BLaER1 treated with 17β-estradiol and CSF1 and Interleukin-3, amounts not matched to agents 10 nM and 100 nM (cell line): ENCODE results near the gene IRX6.

ENCODE experiments used
- H3K27ac ChIP-seq, 11 experiments: shearing (Covaris generic); formaldehyde crosslinking; 2 replicates each; pipeline ENCODE4 v1.8.1; 2022
- H3K27me3 ChIP-seq, 11 experiments: shearing (Covaris generic); formaldehyde crosslinking; 2 replicates each; pipeline ENCODE4 v1.8.1; 2022
- H3K36me3 ChIP-seq, 11 experiments: shearing (Covaris generic); formaldehyde crosslinking; 2 replicates each; pipeline ENCODE4 v1.8.1; 2022
- H3K4me1 ChIP-seq, 10 experiments: shearing (Covaris generic); formaldehyde crosslinking; 2 replicates each; pipeline ENCODE4 v1.8.1; 2022
- H3K4me2 ChIP-seq, 11 experiments: shearing (Covaris generic); formaldehyde crosslinking; 2 replicates each; pipeline ENCODE4 v1.8.1; 2022
- H3K4me3 ChIP-seq, 10 experiments: shearing (Covaris generic); formaldehyde crosslinking; 2 replicates each; pipeline ENCODE4 v1.8.1; 2022
- H3K9ac ChIP-seq, 11 experiments: shearing (Covaris generic); formaldehyde crosslinking; 2 replicates each; pipeline ENCODE4 v1.8.1; 2022
- H3K9me3 ChIP-seq, 11 experiments: shearing (Covaris generic); formaldehyde crosslinking; replicated peaks in 1 of 11; 2 replicates each; pipeline ENCODE4 v1.8.1; 2022
- H4K20me1 ChIP-seq, 11 experiments: shearing (Covaris generic); formaldehyde crosslinking; 2 replicates each; pipeline ENCODE4 v1.8.1; 2022
- Cebpa-rat ChIP-seq, 11 experiments: shearing (Covaris generic); IDR thresholded peaks; 2 replicates each; pipeline ENCODE4 v1.8.1; 2022

Gene IRX6

GRCh38 chr16:55341681-55342080, 17.7 kb downstream of the IRX6 start:
- H3K9ac ChIP-seq: no peak overlapping the region
- H3K27ac ChIP-seq: no peak overlapping the region
- H3K4me1 ChIP-seq: peaks cover 0 to 34% (median 7%) of the 10 kb centered on the region in 10 experiments; a peak in 15 of 20 replicates
- no peaks in the 10 kb centered on the region for H3K36me3 ChIP-seq
- H3K4me2 ChIP-seq: no peak overlapping the region
- H3K4me3 ChIP-seq: no peak overlapping the region
- TF ChIP-seq Cebpa-rat (IDR thresholded peaks at IDR 0.05): no peak
- no peaks in the 10 kb centered on the region for H3K27me3 ChIP-seq
- no peaks in the 10 kb centered on the region for H4K20me1 ChIP-seq
- H3K9me3 ChIP-seq: peaks cover 0 to 9% (median 0%) of the 10 kb centered on the region in 11 experiments; a peak in 1 of 22 replicates

DNA sequence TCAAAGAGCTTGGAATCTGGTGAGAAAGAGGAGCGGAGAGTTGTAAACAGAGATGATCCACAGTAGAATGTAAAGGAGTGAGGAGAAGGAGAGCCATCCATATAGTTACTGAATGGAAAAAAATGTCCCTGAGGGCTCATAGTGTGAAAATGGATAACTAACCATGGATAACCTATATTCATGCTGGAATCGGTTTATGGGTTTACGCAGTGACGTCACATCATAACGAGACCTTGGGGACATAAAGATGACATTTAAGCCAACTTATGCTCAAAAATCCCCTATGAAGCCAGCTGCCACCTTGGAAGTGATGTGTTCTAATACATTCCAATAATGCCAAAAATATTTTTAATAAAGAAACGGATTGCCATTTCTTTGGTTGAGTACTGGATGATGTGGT, 22.5 kb downstream of the IRX6 start:
- Histone ChIP-seq H3K27me3 (no peaks in the 10 kb centered on the region), H3K4me2 (peak overlapping the region in 7 of 11 experiments; percentile 25 to 62 (median 44); a peak in 13 of 22 replicates), H3K9me3 (peaks cover 0 to 4% (median 0%) of the 10 kb centered on the region in 11 experiments; a peak in 2 of 22 replicates), H4K20me1 (no peaks in the 10 kb centered on the region), H3K9ac (no peak overlapping the region), H3K27ac (no peak overlapping the region; a peak in 1 of 22 replicates), H3K4me3 (no peak overlapping the region), H3K4me1 (peaks cover 0 to 65% (median 29%) of the 10 kb centered on the region in 10 experiments; a peak in 13 of 20 replicates), H3K36me3 (no peaks in the 10 kb centered on the region)
- TF ChIP-seq Cebpa-rat (IDR thresholded peaks at IDR 0.05): no peak

- no peaks in the 10 kb centered on the region for H3K36me3 ChIP-seq
Measured at GRCh38 chr16:55349867-55350266, 25.9 kb downstream of the IRX6 start.

GRCh38 chr16:55350984-55351383, 27.0 kb downstream of the IRX6 start:
- Histone ChIP-seq H3K9ac (no peak overlapping the region), H3K4me2 (peak overlapping the region in 9 of 11 experiments; percentile 2 to 59 (median 47); a peak in 14 of 22 replicates), H3K27me3 (no peaks in the 10 kb centered on the region), H4K20me1 (no peaks in the 10 kb centered on the region), H3K36me3 (no peaks in the 10 kb centered on the region), H3K9me3 (peaks cover 0 to 25% (median 9%) of the 10 kb centered on the region in 11 experiments; a peak in 15 of 22 replicates), H3K27ac (peak overlapping the region in 3 of 11 experiments; percentile 44 to 56 (median 51); a peak in 6 of 22 replicates), H3K4me1 (peaks cover 0 to 55% (median 31%) of the 10 kb centered on the region in 10 experiments; a peak in 13 of 20 replicates), H3K4me3 (no peak overlapping the region)
- TF ChIP-seq Cebpa-rat (IDR thresholded peaks at IDR 0.05): no peak

More at GRCh38 chr16:55349867-55350266, 25.9 kb downstream of the IRX6 start:
- no peak overlapping the region for H3K4me3 ChIP-seq
- H4K20me1 ChIP-seq: no peaks in the 10 kb centered on the region
- peak overlapping the region in 3 of 11 experiments; percentile 29 to 56 (median 43); a peak in 4 of 22 replicates for H3K27ac ChIP-seq
- H3K4me2 ChIP-seq: peak overlapping the region in 8 of 11 experiments; percentile 11 to 59 (median 47); a peak in 10 of 22 replicates
- H3K9me3 ChIP-seq: peaks cover 0 to 22% (median 9%) of the 10 kb centered on the region in 11 experiments; a peak in 15 of 22 replicates
- TF ChIP-seq Cebpa-rat (IDR thresholded peaks at IDR 0.05): no peak
- H3K9ac ChIP-seq: no peak overlapping the region
- peaks cover 0 to 59% (median 32%) of the 10 kb centered on the region in 10 experiments; a peak in 13 of 20 replicates for H3K4me1 ChIP-seq
- no peaks in the 10 kb centered on the region for H3K27me3 ChIP-seq

DNA sequence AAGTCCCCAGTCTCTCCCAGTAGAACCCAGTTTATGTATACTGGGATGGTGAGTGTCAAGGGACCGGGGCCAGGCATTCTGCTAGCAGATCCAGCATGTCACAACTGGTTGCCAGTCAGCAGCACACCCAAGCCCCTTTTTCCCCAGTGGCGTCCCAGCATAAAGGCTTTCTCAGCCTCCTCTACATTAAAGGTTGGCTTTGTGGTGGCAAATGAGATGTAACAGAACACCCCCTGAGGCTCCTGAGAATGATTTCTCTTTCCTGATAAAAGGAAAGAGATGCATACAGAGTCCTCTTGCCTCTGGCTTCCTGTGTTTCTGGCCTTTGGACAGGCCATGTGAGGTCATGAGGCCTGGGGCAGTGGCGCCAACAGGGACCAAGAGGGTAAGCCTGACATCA, 27.9 kb downstream of the IRX6 start:
- no peaks in the 10 kb centered on the region for H3K36me3 ChIP-seq
- peak overlapping the region in 4 of 11 experiments; percentile 43 to 59 (median 55); a peak in 6 of 22 replicates for H3K4me2 ChIP-seq
- H4K20me1 ChIP-seq: no peaks in the 10 kb centered on the region
- TF ChIP-seq Cebpa-rat (IDR thresholded peaks at IDR 0.05): no peak
- no peak overlapping the region for H3K4me3 ChIP-seq
- no peaks in the 10 kb centered on the region for H3K27me3 ChIP-seq
- peaks cover 0 to 45% (median 24%) of the 10 kb centered on the region in 10 experiments; a peak in 13 of 20 replicates for H3K4me1 ChIP-seq
- peak overlapping the region in 3 of 11 experiments; percentile 44 to 56 (median 51); a peak in 6 of 22 replicates for H3K27ac ChIP-seq
- no peak overlapping the region for H3K9ac ChIP-seq
- peaks cover 0 to 25% (median 9%) of the 10 kb centered on the region in 11 experiments; a peak in 15 of 22 replicates for H3K9me3 ChIP-seq

DNA sequence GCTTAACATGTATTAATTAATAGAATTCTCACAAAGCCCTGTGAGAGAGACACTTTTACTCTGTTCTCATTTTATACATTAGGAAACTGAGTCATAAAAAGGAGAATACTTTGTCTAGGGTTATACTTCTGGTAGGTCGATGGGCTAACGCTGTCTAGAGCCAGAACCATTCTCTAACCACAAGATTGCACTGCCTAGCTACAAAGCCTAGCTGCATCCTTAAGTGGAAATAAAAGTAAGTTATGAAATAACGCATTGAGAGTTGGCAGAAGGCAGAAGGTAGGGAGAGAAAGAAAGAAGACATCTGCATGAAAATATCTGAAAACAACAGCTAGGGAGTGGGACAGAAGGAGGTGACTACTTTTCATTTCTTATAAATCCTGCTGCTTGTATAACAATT, 33.2 kb downstream of the IRX6 start:
- Histone ChIP-seq H3K4me3 (no peak overlapping the region), H3K27ac (no peak overlapping the region), H3K4me1 (peaks cover 0 to 18% (median 4%) of the 10 kb centered on the region in 10 experiments; a peak in 10 of 20 replicates), H4K20me1 (no peaks in the 10 kb centered on the region), H3K27me3 (no peaks in the 10 kb centered on the region), H3K9me3 (peaks cover 0 to 22% (median 3%) of the 10 kb centered on the region in 11 experiments; a peak in 12 of 22 replicates), H3K4me2 (no peak overlapping the region), H3K36me3 (no peaks in the 10 kb centered on the region), H3K9ac (no peak overlapping the region)
- TF ChIP-seq Cebpa-rat (IDR thresholded peaks at IDR 0.05): no peak

GRCh38 chr16:55359946-55360345, 35.9 kb downstream of the IRX6 start:
- H3K36me3 ChIP-seq: no peaks in the 10 kb centered on the region
- no peak overlapping the region for H3K27ac ChIP-seq
- no peak overlapping the region for H3K4me3 ChIP-seq
- H3K27me3 ChIP-seq: no peaks in the 10 kb centered on the region
- H3K4me2 ChIP-seq: 0 out of 22 replicates have a peak overlapping the region, but pooled peaks of 1 of the 11 experiments have one; percentile 55
- peaks cover 0 to 18% (median 4%) of the 10 kb centered on the region in 10 experiments; a peak in 10 of 20 replicates for H3K4me1 ChIP-seq
- no peaks in the 10 kb centered on the region for H4K20me1 ChIP-seq
- H3K9ac ChIP-seq: no peak overlapping the region
- TF ChIP-seq Cebpa-rat (IDR thresholded peaks at IDR 0.05): no peak
- peaks cover 0 to 7% (median 0%) of the 10 kb centered on the region in 11 experiments; a peak in 2 of 22 replicates for H3K9me3 ChIP-seq

- peaks cover 2 to 18% (median 13%) of the 10 kb centered on the region in 11 experiments for H3K27me3 ChIP-seq
- H3K9me3 ChIP-seq: no peaks in the 10 kb centered on the region
- no peak overlapping the region for H3K4me3 ChIP-seq
- no peak overlapping the region for H3K9ac ChIP-seq
- TF ChIP-seq Cebpa-rat (IDR thresholded peaks at IDR 0.05): no peak
- H3K4me1 ChIP-seq: peaks cover 22 to 50% (median 36%) of the 10 kb centered on the region in 10 experiments
- no peak overlapping the region for H3K27ac ChIP-seq
- no peaks in the 10 kb centered on the region for H4K20me1 ChIP-seq
- no peaks in the 10 kb centered on the region for H3K36me3 ChIP-seq
- H3K4me2 ChIP-seq: no peak overlapping the region
Measured at GRCh38 chr16:55364811-55365210, 40.8 kb downstream of the IRX6 start.

GRCh38 chr16:55367301-55367811, 43.4 kb downstream of the IRX6 start:
- peaks cover 26 to 43% (median 38%) of the 10 kb centered on the region in 11 experiments for H3K27me3 ChIP-seq
- no peaks in the 10 kb centered on the region; a peak in 1 of 22 replicates for H4K20me1 ChIP-seq
- peak overlapping the region; percentile 39 to 68 (median 56); a peak in 20 of 22 replicates for H3K4me2 ChIP-seq
- H3K27ac ChIP-seq: no peak overlapping the region
- no peak for TF ChIP-seq Cebpa-rat (IDR thresholded peaks at IDR 0.05)
- no peaks in the 10 kb centered on the region for H3K9me3 ChIP-seq
- H3K4me1 ChIP-seq: peaks cover 22 to 41% (median 34%) of the 10 kb centered on the region in 10 experiments
- H3K36me3 ChIP-seq: no peaks in the 10 kb centered on the region
- no peak overlapping the region for H3K4me3 ChIP-seq
- no peak overlapping the region for H3K9ac ChIP-seq
